ENCODE data around the gene SLC6A9. TPM values are rescaled to one million over a fixed set of nuclear protein-coding genes. Genes with fewer than 3 reads are reported as not detected.

The SLC6A9 gene
- total RNA-seq, 2 experiments from 2014 or later = 8.2 to 21.8 TPM

GRCh38 chr1:44059212-44059611 lies 27.9 kb upstream of the SLC6A9 start:
- H3K9me3 ChIP-seq (ENCODE audit: low read length) = no peaks in the 10 kb centered on the region
- no peak for TF ChIP-seq EZH2phosphoT487 (IDR thresholded peaks at IDR 0.05; ENCODE audit: borderline replicate concordance, low read depth, low read length)
- TF ChIP-seq, protein P1, sequence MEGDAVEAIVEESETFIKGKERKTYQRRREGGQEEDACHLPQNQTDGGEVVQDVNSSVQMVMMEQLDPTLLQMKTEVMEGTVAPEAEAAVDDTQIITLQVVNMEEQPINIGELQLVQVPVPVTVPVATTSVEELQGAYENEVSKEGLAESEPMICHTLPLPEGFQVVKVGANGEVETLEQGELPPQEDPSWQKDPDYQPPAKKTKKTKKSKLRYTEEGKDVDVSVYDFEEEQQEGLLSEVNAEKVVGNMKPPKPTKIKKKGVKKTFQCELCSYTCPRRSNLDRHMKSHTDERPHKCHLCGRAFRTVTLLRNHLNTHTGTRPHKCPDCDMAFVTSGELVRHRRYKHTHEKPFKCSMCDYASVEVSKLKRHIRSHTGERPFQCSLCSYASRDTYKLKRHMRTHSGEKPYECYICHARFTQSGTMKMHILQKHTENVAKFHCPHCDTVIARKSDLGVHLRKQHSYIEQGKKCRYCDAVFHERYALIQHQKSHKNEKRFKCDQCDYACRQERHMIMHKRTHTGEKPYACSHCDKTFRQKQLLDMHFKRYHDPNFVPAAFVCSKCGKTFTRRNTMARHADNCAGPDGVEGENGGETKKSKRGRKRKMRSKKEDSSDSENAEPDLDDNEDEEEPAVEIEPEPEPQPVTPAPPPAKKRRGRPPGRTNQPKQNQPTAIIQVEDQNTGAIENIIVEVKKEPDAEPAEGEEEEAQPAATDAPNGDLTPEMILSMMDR (conservative IDR thresholded peaks at IDR 0.05; ENCODE audit: low read length) = no peak
- H3K4me1 ChIP-seq (ENCODE audit: insufficient read depth, low read length, poor library complexity, severe bottlenecking) = no peaks in the 10 kb centered on the region
- H3K9me2 ChIP-seq (ENCODE audit: insufficient read depth, low read length) = no peaks in the 10 kb centered on the region
- no peak overlapping the region for H3K4me2 ChIP-seq (ENCODE audit: low read length)
- no peaks in the 10 kb centered on the region for H3K79me2 ChIP-seq (ENCODE audit: insufficient read depth, low read depth, low read length)
- DNase-seq (ENCODE audit: low spot score) = no peak
- no peak overlapping the region for H2AFZ ChIP-seq (ENCODE audit: low read length)
- POLR2A ChIA-PET = no interaction called here
- H4K20me1 ChIP-seq (ENCODE audit: insufficient read depth, low read length) = no peaks in the 10 kb centered on the region
- no TSS peak for BruUV-seq (replicated peaks)
- no peaks in the 10 kb centered on the region for H3K36me3 ChIP-seq (ENCODE audit: insufficient read depth, low read length)
- intact Hi-C loops (cut with micrococcal nuclease; ENCODE audit: unreplicated experiment) = no loop called here
- H3K27ac ChIP-seq (ENCODE audit: low read depth, low read length, poor library complexity, severe bottlenecking) = no peak overlapping the region
- CTCF ChIA-PET (ENCODE audit: unreplicated experiment) = no interaction called here
- H3K4me3 ChIP-seq (ENCODE audit: low read depth, low read length, poor library complexity, severe bottlenecking) = no peak overlapping the region

DNA sequence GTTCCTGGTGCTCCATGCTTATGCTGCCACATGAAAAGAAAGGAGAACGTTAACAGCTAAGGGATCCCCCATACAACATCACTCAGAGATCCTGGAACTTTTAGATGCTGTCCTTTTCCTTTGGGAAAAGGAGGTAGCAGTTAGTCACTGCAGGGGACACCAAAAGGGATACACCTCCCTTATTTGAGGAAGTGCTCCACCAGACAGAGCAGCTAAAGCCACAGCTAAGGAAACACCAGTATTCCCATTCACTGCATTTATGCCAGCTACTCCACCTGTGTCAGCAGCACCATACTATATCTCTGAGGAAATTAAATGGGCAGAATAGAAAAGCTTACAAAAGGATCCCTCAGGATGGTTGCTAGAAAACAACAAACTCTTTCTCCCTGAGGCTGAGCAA lies 26.0 kb upstream of the SLC6A9 start:
- no peak overlapping the region for H2AFZ ChIP-seq (ENCODE audit: low read length)
- H3K9me2 ChIP-seq (ENCODE audit: insufficient read depth, low read length) = no peaks in the 10 kb centered on the region
- no peaks in the 10 kb centered on the region for H3K79me2 ChIP-seq (ENCODE audit: insufficient read depth, low read depth, low read length)
- no peak for DNase-seq (ENCODE audit: low spot score)
- H3K36me3 ChIP-seq (ENCODE audit: insufficient read depth, low read length) = no peaks in the 10 kb centered on the region
- intact Hi-C loops (cut with micrococcal nuclease; ENCODE audit: unreplicated experiment) = no loop called here
- H3K4me2 ChIP-seq (ENCODE audit: low read length) = no peak overlapping the region
- no peak overlapping the region for H3K27ac ChIP-seq (ENCODE audit: low read depth, low read length, poor library complexity, severe bottlenecking)
- no peaks in the 10 kb centered on the region for H4K20me1 ChIP-seq (ENCODE audit: insufficient read depth, low read length)
- H3K4me1 ChIP-seq (ENCODE audit: insufficient read depth, low read length, poor library complexity, severe bottlenecking) = no peaks in the 10 kb centered on the region
- POLR2A ChIA-PET = no interaction called here
- BruUV-seq (replicated peaks) = no TSS peak
- TF ChIP-seq EZH2phosphoT487 (IDR thresholded peaks at IDR 0.05; ENCODE audit: borderline replicate concordance, low read depth, low read length) = no peak
- TF ChIP-seq, protein P1 (conservative IDR thresholded peaks at IDR 0.05; ENCODE audit: low read length) = no peak
- H3K4me3 ChIP-seq (ENCODE audit: low read depth, low read length, poor library complexity, severe bottlenecking) = no peak overlapping the region
- CTCF ChIA-PET (ENCODE audit: unreplicated experiment) = no interaction called here
- no peaks in the 10 kb centered on the region for H3K9me3 ChIP-seq (ENCODE audit: low read length)

DNA sequence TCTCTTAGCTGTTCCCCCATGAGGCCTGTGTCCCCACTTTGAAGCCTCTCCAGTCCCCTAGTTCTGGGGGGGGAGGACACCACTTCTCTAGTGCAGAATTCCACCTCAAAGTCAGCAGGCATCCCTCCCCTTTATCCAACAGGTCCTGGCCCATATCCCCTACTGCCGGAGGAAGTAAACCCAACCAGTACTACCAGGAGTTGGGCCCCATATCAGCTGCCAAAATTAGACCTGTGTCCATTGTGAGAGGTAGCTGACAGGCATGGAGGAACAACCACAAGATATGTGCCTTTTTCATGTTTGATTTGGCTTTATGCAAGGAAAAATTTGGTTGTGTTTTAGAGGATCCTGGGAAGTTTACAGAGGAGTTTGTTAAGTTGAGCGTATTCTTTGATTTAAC lies 22.1 kb upstream of the SLC6A9 start:
- Histone ChIP-seq H3K27ac (ENCODE audit: low read depth, low read length, poor library complexity, severe bottlenecking) (no peak overlapping the region), H3K79me2 (ENCODE audit: insufficient read depth, low read depth, low read length) (no peaks in the 10 kb centered on the region), H3K36me3 (ENCODE audit: insufficient read depth, low read length) (no peaks in the 10 kb centered on the region), H3K9me2 (ENCODE audit: insufficient read depth, low read length) (no peaks in the 10 kb centered on the region), H4K20me1 (ENCODE audit: insufficient read depth, low read length) (no peaks in the 10 kb centered on the region), H3K4me2 (ENCODE audit: low read length) (no peak overlapping the region), H3K4me1 (ENCODE audit: insufficient read depth, low read length, poor library complexity, severe bottlenecking) (no peaks in the 10 kb centered on the region), H2AFZ (ENCODE audit: low read length) (no peak overlapping the region), H3K4me3 (ENCODE audit: low read depth, low read length, poor library complexity, severe bottlenecking) (no peak overlapping the region), H3K9me3 (ENCODE audit: low read length) (no peaks in the 10 kb centered on the region)
- POLR2A ChIA-PET = no interaction called here
- no TSS peak for BruUV-seq (replicated peaks)
- intact Hi-C loops (cut with micrococcal nuclease; ENCODE audit: unreplicated experiment) = no loop called here
- DNase-seq (ENCODE audit: low spot score) = no peak
- TF ChIP-seq EZH2phosphoT487 (IDR thresholded peaks at IDR 0.05; ENCODE audit: borderline replicate concordance, low read depth, low read length) = no peak
- TF ChIP-seq, protein P1 (conservative IDR thresholded peaks at IDR 0.05; ENCODE audit: low read length) = no peak
- CTCF ChIA-PET (ENCODE audit: unreplicated experiment) = no interaction called here
